Mononuclear cell (primary cell): ENCODE data around the gene RAPGEF4. TPM values are rescaled to one million over a fixed set of nuclear protein-coding genes. Genes with fewer than 3 reads are reported as not detected.

Source experiments
- H3K27me3 ChIP-seq: 2 replicates; pipeline ENCODE4 v1.6.0; 2011; ENCODE audit warnings: low read length, control low read depth; ENCODE audit not compliant: insufficient read depth
- H3K4me1 ChIP-seq: 2 replicates; pipeline ENCODE4 v1.5.1; 2011; ENCODE audit warnings: mild to moderate bottlenecking, low read length, control low read depth; ENCODE audit not compliant: insufficient read depth
- H3K4me3 ChIP-seq: 2 replicates; pipeline ENCODE4 v1.5.1; 2011; ENCODE audit warnings: mild to moderate bottlenecking, low read length, moderate library complexity
- H3K9me3 ChIP-seq: 2 replicates; pipeline ENCODE4 v1.5.1; 2011; ENCODE audit warnings: low read depth, mild to moderate bottlenecking, control low read depth, low read length
- total RNA-seq: library from RNA; depleted of rRNA; stranded (reverse); fragments of >200 nt; gene quantifications from one replicate; pipeline ENCODE4 v1.2.3, GENCODE V29; 2012

The RAPGEF4 gene
- total RNA-seq, 1 donor = 2.4 TPM

GRCh38 chr2:172900871-172901270, 165.2 kb downstream of the RAPGEF4 start:
- no peak overlapping the region for H3K4me3 ChIP-seq
- no peaks in the 10 kb centered on the region for H3K9me3 ChIP-seq
- no peaks in the 10 kb centered on the region for H3K27me3 ChIP-seq
- H3K4me1 ChIP-seq = no peaks in the 10 kb centered on the region

- no peaks in the 10 kb centered on the region for H3K4me1 ChIP-seq
- no peaks in the 10 kb centered on the region for H3K9me3 ChIP-seq
- H3K27me3 ChIP-seq = no peaks in the 10 kb centered on the region
- H3K4me3 ChIP-seq = no peak overlapping the region
These were observed 166.3 kb downstream of the RAPGEF4 start for GRCh38 chr2:172901913-172902312.

- no peak overlapping the region for H3K4me3 ChIP-seq
- no peaks in the 10 kb centered on the region for H3K4me1 ChIP-seq
- no peaks in the 10 kb centered on the region for H3K9me3 ChIP-seq
- H3K27me3 ChIP-seq = no peaks in the 10 kb centered on the region
These were observed 168.6 kb downstream of the RAPGEF4 start for GRCh38 chr2:172904236-172904635.

- Histone ChIP-seq H3K4me1 (no peaks in the 10 kb centered on the region), H3K9me3 (no peaks in the 10 kb centered on the region), H3K27me3 (no peaks in the 10 kb centered on the region), H3K4me3 (no peak overlapping the region)
These were observed 170.5 kb downstream of the RAPGEF4 start for GRCh38 chr2:172905937-172906811.

GRCh38 chr2:172908275-172908674, 172.6 kb downstream of the RAPGEF4 start:
- H3K4me3 ChIP-seq = no peak overlapping the region
- H3K27me3 ChIP-seq = no peaks in the 10 kb centered on the region
- H3K9me3 ChIP-seq = no peaks in the 10 kb centered on the region
- H3K4me1 ChIP-seq = no peaks in the 10 kb centered on the region

GRCh38 chr2:172909454-172909853, 173.8 kb downstream of the RAPGEF4 start:
- Histone ChIP-seq H3K4me3 (no peak overlapping the region), H3K9me3 (no peaks in the 10 kb centered on the region), H3K4me1 (no peaks in the 10 kb centered on the region), H3K27me3 (no peaks in the 10 kb centered on the region)

GRCh38 chr2:172912266-172912665, 176.6 kb downstream of the RAPGEF4 start:
- no peak overlapping the region for H3K4me3 ChIP-seq
- no peaks in the 10 kb centered on the region for H3K9me3 ChIP-seq
- H3K4me1 ChIP-seq = no peaks in the 10 kb centered on the region
- H3K27me3 ChIP-seq = no peaks in the 10 kb centered on the region

- H3K9me3 ChIP-seq = no peaks in the 10 kb centered on the region
- H3K4me3 ChIP-seq = no peak overlapping the region
- no peaks in the 10 kb centered on the region for H3K4me1 ChIP-seq
- no peaks in the 10 kb centered on the region for H3K27me3 ChIP-seq
These were observed 178.8 kb downstream of the RAPGEF4 start for GRCh38 chr2:172914341-172915008.

GRCh38 chr2:172917716-172918115, 182.1 kb downstream of the RAPGEF4 start:
- Histone ChIP-seq H3K4me3 (no peak overlapping the region), H3K4me1 (no peaks in the 10 kb centered on the region), H3K27me3 (no peaks in the 10 kb centered on the region), H3K9me3 (no peaks in the 10 kb centered on the region)

GRCh38 chr2:172919732-172920131, 184.1 kb downstream of the RAPGEF4 start:
- H3K9me3 ChIP-seq = no peaks in the 10 kb centered on the region

GRCh38 chr2:172921532-172922236, 186.0 kb downstream of the RAPGEF4 start:
- Histone ChIP-seq H3K4me1 (peaks cover 3% of the 10 kb centered on the region), H3K9me3 (no peaks in the 10 kb centered on the region), H3K27me3 (no peaks in the 10 kb centered on the region), H3K4me3 (no peak overlapping the region)

More at GRCh38 chr2:172919732-172920131, 184.1 kb downstream of the RAPGEF4 start:
- H3K4me1 ChIP-seq = peaks cover 3% of the 10 kb centered on the region
- no peaks in the 10 kb centered on the region for H3K27me3 ChIP-seq
- no peak overlapping the region for H3K4me3 ChIP-seq

GRCh38 chr2:172922306-172922705, 186.7 kb downstream of the RAPGEF4 start:
- no peaks in the 10 kb centered on the region for H3K27me3 ChIP-seq
- H3K9me3 ChIP-seq = no peaks in the 10 kb centered on the region

GRCh38 chr2:172922815-172923214, 187.2 kb downstream of the RAPGEF4 start:
- H3K4me1 ChIP-seq = peaks cover 3% of the 10 kb centered on the region
- H3K27me3 ChIP-seq = no peaks in the 10 kb centered on the region
- no peaks in the 10 kb centered on the region for H3K9me3 ChIP-seq
- no peak overlapping the region for H3K4me3 ChIP-seq

More at GRCh38 chr2:172922306-172922705, 186.7 kb downstream of the RAPGEF4 start:
- Histone ChIP-seq H3K4me3 (no peak overlapping the region), H3K4me1 (peaks cover 3% of the 10 kb centered on the region)

GRCh38 chr2:172924097-172924660, 188.5 kb downstream of the RAPGEF4 start:
- Histone ChIP-seq H3K27me3 (peaks cover 5% of the 10 kb centered on the region), H3K4me1 (peaks cover 3% of the 10 kb centered on the region), H3K9me3 (no peaks in the 10 kb centered on the region), H3K4me3 (no peak overlapping the region)

- Histone ChIP-seq H3K4me3 (no peak overlapping the region), H3K4me1 (peaks cover 3% of the 10 kb centered on the region), H3K27me3 (peaks cover 5% of the 10 kb centered on the region)
These were observed 190.0 kb downstream of the RAPGEF4 start for GRCh38 chr2:172925600-172925999.

More at GRCh38 chr2:172925600-172925999, 190.0 kb downstream of the RAPGEF4 start:
- H3K9me3 ChIP-seq = no peaks in the 10 kb centered on the region
